ENCODE results near the gene SLC35A4.
"Not testable (repeated sequence)": the region's sequence is repeated elsewhere in the genome, so short reads cannot be mapped to it uniquely, and the experiment has no call there.

The SLC35A4 gene

DNA sequence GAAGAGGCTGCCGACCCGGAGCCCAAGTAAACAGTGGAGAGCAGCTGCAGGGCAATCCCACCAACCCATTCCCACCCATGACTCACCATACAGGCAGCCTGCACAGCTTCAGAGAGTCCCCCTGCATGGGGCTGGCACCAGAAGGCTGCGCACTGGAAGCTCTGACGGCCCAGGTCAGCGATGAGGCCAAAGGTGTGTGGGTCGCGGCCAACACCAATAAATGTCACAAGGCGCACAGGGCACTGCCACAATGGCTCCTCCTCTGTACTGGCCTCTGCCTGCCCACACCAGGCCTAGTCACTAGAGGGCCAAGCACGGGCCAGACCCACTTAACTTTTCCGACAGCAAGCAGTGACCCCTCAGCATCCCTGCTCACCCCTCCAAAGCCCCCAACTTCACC lies 4.4 kb upstream of the SLC35A4 start:
- DNase-seq, result no peak

DNA sequence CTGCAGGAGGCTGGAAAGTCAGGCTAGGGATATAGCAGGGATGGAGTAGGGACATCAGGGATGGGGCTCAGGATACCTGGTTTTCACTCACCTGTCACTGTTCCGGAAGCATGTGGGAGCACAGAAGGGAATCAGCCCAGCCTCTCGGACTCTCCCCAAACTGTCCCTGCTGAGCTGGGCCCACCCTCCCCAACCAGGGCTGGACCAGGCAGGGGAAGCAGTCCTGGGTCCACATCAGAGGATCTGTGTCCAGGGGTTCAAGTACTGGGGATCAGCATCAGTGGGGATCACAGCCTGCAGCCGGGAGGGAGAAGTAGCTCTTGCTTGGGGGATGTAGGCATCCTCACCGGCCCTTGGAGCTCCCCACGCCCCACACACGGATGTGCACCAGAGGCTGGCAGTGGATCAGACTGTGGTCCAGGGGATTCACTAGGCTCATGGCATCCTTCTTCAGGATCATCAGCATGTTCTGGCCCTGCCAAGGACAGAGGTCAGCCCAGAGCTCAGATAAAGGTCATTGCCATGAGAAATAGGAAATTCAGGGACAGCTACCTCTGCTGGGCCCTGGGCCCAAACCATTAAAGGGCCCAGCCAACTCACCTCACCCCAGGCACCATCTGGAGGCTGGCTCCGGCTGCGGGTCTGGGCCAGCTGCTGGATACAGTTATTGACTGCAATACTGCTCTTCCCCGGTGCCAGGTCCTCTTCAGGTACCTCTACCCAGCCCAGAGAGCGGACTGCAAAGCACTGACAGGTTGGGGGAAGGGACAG lies 2.7 kb upstream of the SLC35A4 start:
- no peak for DNase-seq

DNA sequence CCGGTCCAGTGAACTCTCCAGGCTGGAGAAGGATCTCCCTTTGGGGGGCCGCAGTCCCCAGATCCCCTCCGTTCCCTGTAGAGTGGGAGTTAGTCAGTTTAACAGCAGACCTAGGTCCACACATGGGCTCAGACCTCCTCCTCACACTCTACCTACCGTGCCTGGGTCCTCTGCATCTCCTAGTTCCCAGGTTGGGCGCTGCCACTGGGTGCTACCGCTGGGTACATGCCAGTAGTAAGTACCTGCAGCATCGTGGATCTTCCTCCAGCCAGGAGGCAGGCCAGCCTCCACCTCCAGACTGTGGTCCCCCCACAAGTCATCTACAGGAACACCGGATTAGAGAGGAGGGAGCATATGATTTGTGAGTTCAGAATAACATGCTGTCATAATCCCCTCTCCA lies 1.0 kb upstream of the SLC35A4 start:
- DNase-seq, result no peak

DNA sequence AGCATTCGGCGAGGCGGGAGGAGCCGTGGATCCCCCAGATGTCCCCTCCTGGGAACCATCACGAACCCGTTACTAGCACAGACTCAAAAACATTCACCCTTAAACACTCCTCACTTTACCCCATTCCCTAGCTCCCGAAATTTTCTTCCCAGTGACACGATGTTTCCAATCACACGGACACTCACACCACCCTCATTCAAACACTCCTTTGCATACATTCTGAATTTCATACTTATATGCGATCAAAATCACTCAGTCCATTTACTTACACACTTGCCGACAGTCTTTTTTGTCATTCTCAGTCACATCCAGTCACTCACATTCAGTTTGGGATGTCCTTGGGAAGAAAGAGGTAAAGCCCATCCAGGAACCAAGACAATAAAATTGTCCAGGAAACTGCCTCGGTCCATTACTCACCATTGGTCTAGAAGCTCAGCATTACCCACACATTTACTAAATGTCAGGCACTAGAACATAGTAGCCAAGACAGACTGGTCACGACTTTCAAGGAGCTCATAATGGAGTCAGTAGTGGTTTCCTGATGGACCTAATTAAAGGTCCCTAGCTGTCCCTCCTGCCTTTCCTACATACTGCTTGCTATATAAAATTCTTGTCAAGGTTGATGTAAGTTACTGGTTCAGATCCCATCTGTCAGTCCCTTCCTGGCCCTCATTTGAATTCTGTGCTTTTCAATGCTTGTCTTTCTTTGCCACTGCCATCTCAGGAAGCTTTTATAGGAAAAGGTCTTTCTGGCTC lies 574 bp downstream of the SLC35A4 start:
- DNase-seq, result no peak

DNA sequence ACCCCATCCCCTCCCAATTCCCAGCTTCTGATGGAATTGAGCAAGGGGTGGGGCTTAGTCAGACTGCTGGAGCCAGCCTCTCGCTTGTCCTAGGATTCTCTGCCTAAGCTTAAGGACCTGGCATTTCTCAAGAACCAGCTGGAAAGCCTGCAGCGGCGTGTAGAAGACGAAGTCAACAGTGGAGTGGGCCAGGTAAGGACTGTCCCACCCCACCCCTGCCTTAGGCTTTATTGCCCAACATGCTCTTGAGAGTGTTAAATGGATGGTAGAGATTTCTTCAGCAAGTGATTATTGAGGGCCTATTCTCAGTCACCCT lies 1.1 kb downstream of the SLC35A4 start:
- no peak for DNase-seq

DNA sequence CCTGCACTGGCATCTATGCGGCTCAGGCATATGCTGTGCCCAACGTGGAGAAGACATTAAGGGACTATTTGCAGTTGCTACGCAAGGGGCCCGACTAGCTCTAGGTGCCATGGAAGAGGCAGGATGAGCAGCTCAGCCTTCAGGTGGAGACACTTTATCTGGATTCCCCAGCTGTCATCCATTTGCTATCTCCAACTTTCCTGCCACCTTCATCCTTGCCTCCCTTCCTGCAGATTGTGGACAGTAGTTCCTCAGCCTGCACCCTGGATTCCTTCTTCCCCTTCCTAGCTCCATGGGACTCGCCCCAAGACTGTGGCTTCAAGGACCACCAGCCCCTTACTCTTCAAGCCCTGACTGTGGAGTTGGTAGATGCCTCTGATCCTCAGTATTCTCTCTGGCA lies 2.0 kb downstream of the SLC35A4 start:
- no peak for DNase-seq

DNA sequence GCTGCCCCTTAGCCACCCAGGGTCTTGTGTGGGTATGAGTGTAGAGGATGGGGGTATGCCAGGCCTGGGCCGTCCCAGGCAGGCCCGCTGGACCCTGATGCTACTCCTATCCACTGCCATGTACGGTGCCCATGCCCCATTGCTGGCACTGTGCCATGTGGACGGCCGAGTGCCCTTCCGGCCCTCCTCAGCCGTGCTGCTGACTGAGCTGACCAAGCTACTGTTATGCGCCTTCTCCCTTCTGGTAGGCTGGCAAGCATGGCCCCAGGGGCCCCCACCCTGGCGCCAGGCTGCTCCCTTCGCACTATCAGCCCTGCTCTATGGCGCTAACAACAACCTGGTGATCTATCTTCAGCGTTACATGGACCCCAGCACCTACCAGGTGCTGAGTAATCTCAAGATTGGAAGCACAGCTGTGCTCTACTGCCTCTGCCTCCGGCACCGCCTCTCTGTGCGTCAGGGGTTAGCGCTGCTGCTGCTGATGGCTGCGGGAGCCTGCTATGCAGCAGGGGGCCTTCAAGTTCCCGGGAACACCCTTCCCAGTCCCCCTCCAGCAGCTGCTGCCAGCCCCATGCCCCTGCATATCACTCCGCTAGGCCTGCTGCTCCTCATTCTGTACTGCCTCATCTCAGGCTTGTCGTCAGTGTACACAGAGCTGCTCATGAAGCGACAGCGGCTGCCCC lies 2.6 kb downstream of the SLC35A4 start:
- no peak for DNase-seq

DNA sequence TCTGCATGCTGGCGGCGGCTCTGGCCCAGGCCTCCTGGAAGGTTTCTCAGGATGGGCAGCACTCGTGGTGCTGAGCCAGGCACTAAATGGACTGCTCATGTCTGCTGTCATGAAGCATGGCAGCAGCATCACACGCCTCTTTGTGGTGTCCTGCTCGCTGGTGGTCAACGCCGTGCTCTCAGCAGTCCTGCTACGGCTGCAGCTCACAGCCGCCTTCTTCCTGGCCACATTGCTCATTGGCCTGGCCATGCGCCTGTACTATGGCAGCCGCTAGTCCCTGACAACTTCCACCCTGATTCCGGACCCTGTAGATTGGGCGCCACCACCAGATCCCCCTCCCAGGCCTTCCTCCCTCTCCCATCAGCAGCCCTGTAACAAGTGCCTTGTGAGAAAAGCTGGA lies 3.2 kb downstream of the SLC35A4 start:
- DNase-seq, result no peak

DNA sequence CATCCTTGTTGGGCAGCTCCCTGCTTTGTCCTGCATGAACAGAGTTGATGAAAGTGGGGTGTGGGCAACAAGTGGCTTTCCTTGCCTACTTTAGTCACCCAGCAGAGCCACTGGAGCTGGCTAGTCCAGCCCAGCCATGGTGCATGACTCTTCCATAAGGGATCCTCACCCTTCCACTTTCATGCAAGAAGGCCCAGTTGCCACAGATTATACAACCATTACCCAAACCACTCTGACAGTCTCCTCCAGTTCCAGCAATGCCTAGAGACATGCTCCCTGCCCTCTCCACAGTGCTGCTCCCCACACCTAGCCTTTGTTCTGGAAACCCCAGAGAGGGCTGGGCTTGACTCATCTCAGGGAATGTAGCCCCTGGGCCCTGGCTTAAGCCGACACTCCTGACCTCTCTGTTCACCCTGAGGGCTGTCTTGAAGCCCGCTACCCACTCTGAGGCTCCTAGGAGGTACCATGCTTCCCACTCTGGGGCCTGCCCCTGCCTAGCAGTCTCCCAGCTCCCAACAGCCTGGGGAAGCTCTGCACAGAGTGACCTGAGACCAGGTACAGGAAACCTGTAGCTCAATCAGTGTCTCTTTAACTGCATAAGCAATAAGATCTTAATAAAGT lies 3.9 kb downstream of the SLC35A4 start:
- no peak for DNase-seq

DNA sequence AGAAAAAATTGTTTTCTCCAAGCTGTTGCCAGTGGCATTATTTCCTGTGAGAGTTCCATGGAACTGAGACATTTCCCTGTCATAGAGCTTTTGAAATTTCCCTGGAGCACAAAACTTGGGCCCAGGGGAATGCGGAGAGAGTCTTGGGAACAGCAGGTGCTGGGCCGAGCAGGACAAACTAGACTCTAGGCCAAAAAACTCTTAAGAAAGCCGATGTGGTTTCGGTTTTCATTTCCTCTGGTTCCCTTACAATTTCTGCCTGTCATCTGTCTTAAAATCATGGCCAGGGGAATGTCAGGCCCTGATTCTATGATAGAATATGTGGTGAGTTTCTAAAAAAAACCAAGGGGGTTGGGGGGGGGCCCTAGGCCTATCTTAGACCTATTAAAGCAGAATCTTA lies 4.6 kb downstream of the SLC35A4 start:
- no peak for DNase-seq

DNA sequence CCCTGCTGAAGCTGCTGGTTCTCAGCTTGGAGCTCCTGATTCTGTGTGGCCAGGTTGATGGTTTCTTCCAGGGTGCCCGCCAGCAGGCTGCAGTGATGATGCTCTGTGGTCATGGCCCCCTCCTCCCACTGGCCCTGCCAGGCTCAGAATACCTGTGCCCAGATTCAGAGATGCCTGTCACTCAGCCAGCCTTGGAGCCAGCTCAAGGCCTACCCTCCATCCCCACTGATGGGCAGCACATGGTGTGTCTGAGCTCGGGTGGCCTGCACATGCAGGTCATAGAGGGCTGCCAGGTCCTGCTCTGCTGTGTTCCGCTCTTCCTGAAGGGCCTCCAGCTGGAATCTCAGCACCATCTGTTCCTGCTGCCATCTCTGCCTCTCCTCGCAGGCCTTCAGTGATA lies 5.4 kb downstream of the SLC35A4 start:
- no peak for DNase-seq

DNA sequence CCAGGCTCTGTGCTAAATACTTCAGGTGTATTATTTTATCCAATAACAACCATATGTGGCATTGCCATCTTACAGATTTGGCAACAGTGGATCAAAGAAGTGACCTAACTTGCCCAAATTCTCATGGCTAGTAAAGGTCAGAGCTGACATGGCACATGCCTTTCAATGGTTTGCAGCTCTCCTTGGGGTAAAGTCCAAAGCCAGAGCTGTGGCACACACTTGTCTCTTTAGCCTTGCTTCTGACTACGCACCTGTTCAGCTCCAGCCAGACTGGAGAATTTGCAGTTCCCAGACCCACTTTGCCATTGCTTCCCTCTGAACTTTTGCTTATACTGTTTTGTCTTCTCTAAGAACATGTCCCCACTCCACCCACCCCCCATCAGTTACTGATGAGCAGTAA lies 5.9 kb downstream of the SLC35A4 start:
- no peak for DNase-seq

DNA sequence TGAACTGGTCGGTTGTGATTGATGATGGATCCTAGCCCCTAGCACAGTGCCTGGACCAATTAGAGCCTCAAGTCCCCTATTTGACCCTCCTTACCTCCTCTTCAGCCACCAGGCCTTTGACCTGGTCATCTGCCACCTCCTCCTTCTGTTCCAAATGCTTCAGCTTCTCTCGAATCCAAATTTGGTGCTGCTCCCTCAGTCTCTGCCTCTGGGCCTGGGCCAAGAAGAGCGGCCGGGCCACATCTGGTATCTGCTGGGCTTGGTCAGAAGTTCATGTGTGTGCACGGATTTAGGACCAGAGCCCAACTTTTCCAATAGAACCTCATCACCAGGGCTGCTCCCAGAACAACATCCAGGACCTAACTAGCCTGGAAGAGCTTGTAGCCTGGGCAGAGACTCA lies 6.5 kb downstream of the SLC35A4 start:
- DNase-seq, result no peak

DNA sequence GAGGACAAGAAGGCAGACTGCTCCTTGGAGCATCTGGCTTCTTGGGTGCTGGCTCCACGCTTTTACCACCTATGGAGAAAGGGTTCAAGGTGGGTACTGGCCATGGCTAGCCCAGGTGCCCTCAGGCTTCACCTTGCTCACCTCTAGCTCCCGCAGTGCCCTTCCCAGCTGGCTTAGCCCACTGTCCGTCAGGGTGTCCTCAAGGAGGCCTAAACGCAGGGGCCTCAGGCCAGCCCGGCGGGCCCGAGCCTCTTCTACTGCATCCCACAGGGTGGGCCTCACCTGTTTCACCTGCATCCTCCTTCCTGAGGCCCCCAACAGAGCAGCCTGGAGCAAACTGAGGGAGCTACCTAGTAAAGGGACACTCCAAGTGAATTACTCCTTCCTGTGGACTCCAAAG lies 9.1 kb downstream of the SLC35A4 start:
- DNase-seq, result no peak

DNA sequence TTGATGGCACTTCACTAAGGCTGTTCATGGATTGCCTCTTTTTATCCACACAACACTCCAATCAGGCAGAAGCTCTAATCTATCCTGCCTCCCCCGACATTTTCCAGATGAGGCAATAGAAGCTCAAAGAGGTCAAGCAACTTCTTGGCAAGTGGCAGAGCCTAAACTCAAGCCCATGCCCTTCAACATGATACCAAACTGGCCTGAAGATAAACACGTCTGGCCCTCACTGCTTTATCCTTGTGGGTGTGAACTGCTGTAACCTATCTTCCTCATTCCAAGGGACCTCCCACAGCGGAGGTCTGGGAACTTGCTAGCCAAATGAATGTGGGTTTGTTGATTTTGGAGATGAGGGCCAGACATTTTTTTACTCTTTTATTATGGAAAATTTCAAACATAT lies 9.5 kb downstream of the SLC35A4 start:
- DNase-seq, result no peak

DNA sequence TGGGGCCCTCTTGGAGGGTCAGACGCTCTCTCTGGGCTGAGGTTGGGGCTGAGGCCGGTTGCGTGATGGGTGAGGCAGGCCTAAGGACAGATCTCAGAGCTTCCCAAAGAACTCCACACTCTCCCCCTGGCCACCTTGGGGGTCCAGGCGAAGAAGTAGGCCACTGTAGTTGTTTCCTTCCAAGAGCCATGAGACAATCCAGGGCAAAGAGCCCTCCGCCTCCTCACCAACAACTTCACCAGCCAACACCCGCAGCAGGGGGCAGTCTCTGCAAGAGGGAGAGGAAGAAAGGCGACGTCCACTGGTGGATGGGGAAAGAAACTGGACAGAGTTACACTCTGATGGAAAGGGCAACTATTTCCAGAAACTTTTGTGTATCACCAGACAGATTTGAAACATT lies 10.7 kb downstream of the SLC35A4 start:
- DNase-seq, result no peak

DNA sequence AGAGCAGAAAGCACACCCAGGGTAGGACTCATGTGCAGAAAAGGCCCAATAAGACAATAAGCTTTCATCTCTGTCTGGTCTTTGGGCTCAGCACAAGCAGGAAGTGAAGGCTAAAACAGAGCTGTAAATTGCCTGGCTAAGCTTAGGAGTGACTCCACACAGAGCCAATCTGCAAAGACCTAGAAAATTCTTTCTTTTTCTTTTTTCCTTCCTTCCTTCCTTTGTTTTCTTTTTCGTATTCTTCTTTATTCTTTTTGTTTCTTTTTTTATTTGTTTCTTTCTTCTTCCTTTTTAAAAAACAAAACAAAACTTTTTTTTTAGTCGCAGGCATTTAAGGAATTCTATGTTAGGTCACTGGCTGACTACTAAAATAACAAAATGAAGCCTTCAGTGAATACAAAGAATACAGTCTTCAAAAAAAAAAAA lies 12.2 kb downstream of the SLC35A4 start:
- no peak for DNase-seq

DNA sequence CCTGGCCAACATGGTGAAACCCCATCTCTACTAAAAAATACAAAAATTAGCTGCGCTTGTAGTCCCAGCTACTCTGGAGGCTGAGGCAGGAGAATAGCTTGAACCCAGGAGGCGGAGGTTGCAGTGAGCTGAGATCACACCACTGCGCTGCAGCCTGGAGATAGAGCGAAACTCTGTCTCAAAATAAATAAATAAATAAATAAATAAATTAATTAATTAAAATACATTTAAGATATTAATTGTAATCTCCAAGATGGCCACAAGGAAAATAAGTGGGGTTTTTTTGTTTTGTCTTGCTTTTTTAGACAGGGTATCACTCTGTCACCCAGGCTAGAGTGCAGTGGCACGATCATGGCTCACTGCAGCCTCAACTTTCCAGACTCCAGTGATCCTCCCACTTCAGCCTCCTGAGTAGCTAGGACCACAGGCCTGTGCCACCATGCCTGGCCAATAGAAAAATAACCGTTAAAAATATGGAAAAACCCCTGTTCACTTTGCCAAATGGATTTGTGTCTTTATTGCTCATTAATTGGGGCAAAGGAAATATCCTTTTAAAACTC lies 14.6 kb downstream of the SLC35A4 start:
- not testable (repeated sequence) for DNase-seq

DNA sequence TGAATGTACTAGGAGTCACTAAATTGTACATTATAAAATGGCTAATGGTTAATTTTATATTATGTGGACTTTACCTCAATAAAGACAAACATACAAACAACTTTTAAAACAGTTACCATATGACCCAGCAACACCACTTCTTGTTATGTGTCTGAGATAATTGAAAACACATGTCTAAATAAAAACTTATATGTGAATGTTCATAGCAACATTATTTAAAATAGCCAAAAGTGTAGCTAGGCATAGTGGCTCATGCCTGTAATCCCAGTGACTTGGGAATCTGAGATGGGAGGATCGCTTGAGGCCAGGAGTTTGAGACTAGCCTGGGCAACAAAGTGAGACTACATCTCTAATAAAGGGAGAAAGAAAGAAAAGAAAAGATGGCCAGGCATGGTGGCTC lies 22.9 kb downstream of the SLC35A4 start:
- DNase-seq, result no peak

DNA sequence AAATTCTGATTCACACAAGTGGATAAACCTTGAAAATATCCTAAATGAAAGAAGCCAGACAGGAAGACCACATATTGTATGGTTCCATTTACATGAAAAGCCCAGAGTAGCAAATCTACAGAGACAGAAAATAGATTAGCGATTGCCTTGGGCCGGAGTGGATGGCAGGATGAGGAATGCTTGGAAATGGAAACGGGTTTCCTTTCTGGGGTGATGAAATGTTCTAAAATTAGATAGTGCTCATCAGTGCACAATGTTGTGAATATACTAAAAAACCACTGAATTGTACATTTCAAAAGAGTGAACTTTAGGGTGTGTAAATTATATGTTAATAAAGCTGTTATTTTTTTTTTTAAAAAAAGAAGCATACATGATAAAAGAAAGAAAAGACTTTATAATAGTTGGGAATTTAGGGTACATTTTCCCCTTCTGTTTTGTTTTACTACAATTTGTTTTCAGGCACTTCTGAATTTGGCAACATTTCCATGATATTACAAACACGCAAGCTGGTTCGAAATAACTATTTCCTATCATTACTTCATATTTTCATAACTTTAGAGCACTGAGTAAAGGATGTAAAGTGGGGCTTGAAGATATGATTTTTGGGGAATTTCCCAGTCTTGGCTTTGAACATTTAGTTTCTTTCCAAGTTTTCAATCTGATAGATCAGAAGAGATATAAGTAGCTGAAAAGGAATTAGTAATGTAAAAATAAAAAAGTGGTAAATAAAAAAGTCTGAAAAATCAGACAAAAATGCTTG lies 23.9 kb downstream of the SLC35A4 start:
- no peak for DNase-seq

DNA sequence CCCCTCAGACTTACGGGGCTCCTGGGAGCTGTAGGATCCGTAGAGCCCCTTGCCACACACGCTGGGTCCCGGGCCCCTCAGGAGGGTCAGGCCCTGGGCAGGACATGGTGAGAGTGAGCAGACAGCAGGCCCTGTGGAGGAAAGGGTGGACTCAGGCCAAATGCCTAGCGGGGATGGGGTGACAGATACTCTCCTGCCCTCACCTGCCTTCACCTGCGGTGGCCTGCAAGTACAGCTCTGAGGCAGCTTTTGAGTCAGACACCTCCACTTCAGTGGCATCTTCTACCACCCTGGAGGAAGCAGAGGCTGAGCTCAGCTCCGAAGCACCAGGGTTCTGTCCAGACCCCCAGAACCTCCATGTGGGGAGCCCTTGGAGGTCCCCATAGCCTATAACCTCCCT lies 26.2 kb downstream of the SLC35A4 start:
- no peak for DNase-seq

DNA sequence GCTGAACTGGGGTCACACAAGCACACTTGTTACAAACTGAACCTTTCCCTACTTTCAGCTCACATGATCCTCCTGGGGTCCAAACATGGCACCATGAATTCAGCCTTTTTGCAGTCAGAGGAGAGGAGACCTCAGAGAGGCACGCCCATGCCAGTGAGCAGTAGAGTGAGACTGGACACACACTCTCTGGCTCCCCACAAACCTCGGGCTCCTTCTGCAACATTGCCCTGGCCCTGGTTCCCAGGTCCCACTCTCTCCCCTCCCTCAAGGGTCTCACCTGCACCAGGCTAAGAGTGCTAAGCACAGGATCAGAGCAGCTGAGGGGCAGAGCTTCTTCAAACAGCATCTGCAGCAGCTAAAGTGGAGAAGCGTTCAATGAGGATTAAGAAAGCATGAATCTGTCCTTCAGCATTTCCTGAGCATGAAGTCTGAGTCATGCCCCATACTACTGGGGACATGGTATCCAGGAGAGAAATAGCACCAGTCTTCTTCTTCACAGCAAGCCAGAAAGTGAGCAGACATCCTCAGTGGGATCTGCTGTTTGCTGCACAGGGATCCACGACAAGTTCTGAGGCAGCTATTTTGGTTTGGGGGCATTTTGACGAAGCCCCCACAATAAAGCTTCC lies 27.2 kb downstream of the SLC35A4 start:
- DNase-seq, result no peak

Data from activated CD4-positive, CD25-positive, alpha-beta regulatory T cell (primary cell).